PC-3 (cell line): Measurements from ENCODE around the gene SDSL. TPM values are rescaled to one million over a fixed set of nuclear protein-coding genes. Genes with fewer than 3 reads are reported as not detected.

Source experiments
- ATAC-seq: fragments of 200-7000 bp; cut with Tn5 transposase; 2 replicates; pipeline ENCODE4 v1.9.1; 2020; ENCODE audit warnings: mild to moderate bottlenecking, moderate library complexity
- BruUV-seq: library from RNA; stranded (reverse); fragments of 400-500 nt; replicated peaks from 2 replicates; lab custom pipeline; 2021; lab: Mats Ljungman, UMichigan
- CTCF ChIA-PET: fragments of 300-600 bp; sonication (Branson Sonifier 250); formaldehyde crosslinking; loops from one replicate; lab custom pipeline; 2022; ENCODE audit warnings: antibody characterized with exemption; lab: Charles Lee
- POLR2A ChIA-PET: fragments of 300-600 bp; sonication (Branson Sonifier 250); formaldehyde crosslinking; loops from one replicate; lab custom pipeline; 2022; ENCODE audit warnings: antibody characterized with exemption; ENCODE audit not compliant: unreplicated experiment; lab: Charles Lee
- DNase-seq: peaks from one replicate; pipeline ENCODE4 v3.0.0-alpha.2; 2015
- H2AFZ ChIP-seq: fragments of 300-600 bp; sonication (generic); 2 replicates; pipeline ENCODE4 v1.6.0; 2016; ENCODE audit warnings: antibody characterized with exemption, low read length
- H3F3A ChIP-seq: fragments of 300-600 bp; sonication (generic); one replicate; pipeline ENCODE4 v1.6.0; 2017; ENCODE audit warnings: antibody characterized with exemption, low read length, control low read depth, mild to moderate bottlenecking; ENCODE audit not compliant: unreplicated experiment
- H3K27ac ChIP-seq: fragments of 300-600 bp; sonication (generic); 2 replicates; pipeline ENCODE4 v1.5.1; 2016; ENCODE audit warnings: mild to moderate bottlenecking, low read length
- H3K27me3 ChIP-seq: fragments of 300-600 bp; sonication (generic); 2 replicates; pipeline ENCODE4 v1.6.1; 2016; ENCODE audit warnings: low read length, mixed read lengths
- H3K36me3 ChIP-seq: fragments of 300-600 bp; sonication (generic); 2 replicates; pipeline ENCODE4 v1.6.1; 2016; ENCODE audit warnings: low read depth, mixed run types, low read length, mixed read lengths
- H3K4me1 ChIP-seq: fragments of 300-600 bp; sonication (generic); 2 replicates; pipeline ENCODE4 v1.5.1; 2016; ENCODE audit warnings: low read length; ENCODE audit not compliant: insufficient read depth
- H3K4me2 ChIP-seq: fragments of 300-600 bp; sonication (generic); 2 replicates; pipeline ENCODE4 v1.6.0; 2016; ENCODE audit warnings: low read length
- H3K4me3 ChIP-seq: fragments of 300-600 bp; sonication (generic); 2 replicates; pipeline ENCODE4 v1.5.1; 2016; ENCODE audit warnings: mild to moderate bottlenecking, low read length, mixed read lengths
- H3K79me2 ChIP-seq: fragments of 300-600 bp; sonication (generic); 2 replicates; pipeline ENCODE4 v1.6.1; 2017; ENCODE audit warnings: low read length, mixed read lengths
- H3K9ac ChIP-seq: fragments of 300-600 bp; sonication (generic); 2 replicates; pipeline ENCODE4 v1.6.0; 2016; ENCODE audit warnings: mild to moderate bottlenecking, low read length
- H3K9me2 ChIP-seq: fragments of 300-600 bp; sonication (generic); replicated peaks from 2 replicates; pipeline ENCODE4 v1.6.1; 2016; ENCODE audit warnings: mixed run types, low read length, mixed read lengths
- H3K9me3 ChIP-seq: fragments of 300-600 bp; sonication (generic); 2 replicates; pipeline ENCODE4 v1.6.1; 2016; ENCODE audit warnings: low read length, mixed read lengths
- H4K20me1 ChIP-seq: fragments of 300-600 bp; sonication (generic); 2 replicates; pipeline ENCODE4 v1.6.1; 2016; ENCODE audit warnings: low read length, mixed read lengths
- CTCF ChIP-seq: fragments of 300-600 bp; sonication (generic); conservative IDR thresholded peaks from 2 replicates; pipeline ENCODE4 v1.5.1; 2017; ENCODE audit warnings: antibody characterized with exemption, low read depth, mild to moderate bottlenecking, low read length
- EZH2 ChIP-seq: fragments of 300-600 bp; sonication (generic); IDR thresholded peaks from one replicate; pipeline ENCODE4 v1.6.1; 2017; ENCODE audit warnings: antibody characterized with exemption, mild to moderate bottlenecking, low read length; ENCODE audit not compliant: unreplicated experiment
- EZH2phosphoT487 ChIP-seq: fragments of 300-600 bp; sonication (generic); IDR thresholded peaks from 2 replicates; pipeline ENCODE4 v1.6.1; 2018; ENCODE audit warnings: mild to moderate bottlenecking, antibody characterized with exemption, low read length, borderline replicate concordance
- intact Hi-C: fragments of 100-400 bp; cut with micrococcal nuclease; formaldehyde crosslinking; loops from 2 replicates; pipeline ENCODE4 v1.9.0; 2023
- total RNA-seq: library from RNA; depleted of rRNA; stranded (reverse); fragments of >200 nt; gene quantifications from 2 replicates; pipeline ENCODE4 v1.2.3, GENCODE V29; 2014

The SDSL gene
- total RNA-seq, 1 experiment from 2014 or later: 14.0 TPM

- H3K27me3 ChIP-seq: no peaks in the 10 kb centered on the region
- H4K20me1 ChIP-seq: no peaks in the 10 kb centered on the region
- no peak overlapping the region for H3K27ac ChIP-seq
- DNase-seq (no peak), ATAC-seq (no peak)
- H3F3A ChIP-seq: no peaks in the 10 kb centered on the region
- H3K9ac ChIP-seq: no peak overlapping the region
- H3K79me2 ChIP-seq: no peaks in the 10 kb centered on the region
- intact Hi-C loops: no loop called here
- no peaks in the 10 kb centered on the region for H3K4me1 ChIP-seq
- no peak for TF ChIP-seq EZH2
- TF ChIP-seq EZH2phosphoT487: no peak
- no peak for TF ChIP-seq CTCF
- BruUV-seq: no TSS peak
- H3K4me3 ChIP-seq: no peak overlapping the region
- H3K4me2 ChIP-seq: no peak overlapping the region
- H3K9me2 ChIP-seq: no peaks in the 10 kb centered on the region
- ChIA-PET POLR2A (interaction anchor here (0.5 kb wide), 1 partner anchor 64 kb away, joined by 3 read pairs; no protein-coding TSS in a partner anchor), CTCF (no interaction called here)
- H2AFZ ChIP-seq: no peak overlapping the region
- H3K36me3 ChIP-seq: peaks cover 23% of the 10 kb centered on the region
- no peaks in the 10 kb centered on the region for H3K9me3 ChIP-seq
These were observed 36.8 kb upstream of the SDSL start for GRCh38 chr12:113385282-113385882.

- Histone ChIP-seq H2AFZ (no peak overlapping the region), H3K4me2 (no peak overlapping the region), H3K27ac (no peak overlapping the region), H3K4me3 (no peak overlapping the region), H3K9me2 (no peaks in the 10 kb centered on the region), H4K20me1 (no peaks in the 10 kb centered on the region), H3K4me1 (no peaks in the 10 kb centered on the region), H3K79me2 (no peaks in the 10 kb centered on the region), H3F3A (no peaks in the 10 kb centered on the region), H3K27me3 (no peaks in the 10 kb centered on the region), H3K9ac (no peak overlapping the region), H3K36me3 (peaks cover 29% of the 10 kb centered on the region), H3K9me3 (no peaks in the 10 kb centered on the region)
- POLR2A ChIA-PET: no interaction called here
- DNase-seq (no peak), ATAC-seq (no peak)
- TF ChIP-seq CTCF: no peak
- TF ChIP-seq EZH2phosphoT487: no peak
- TF ChIP-seq EZH2: no peak
- BruUV-seq: no TSS peak
- intact Hi-C loops: no loop called here
- CTCF ChIA-PET: no interaction called here
These were observed 35.2 kb upstream of the SDSL start for GRCh38 chr12:113386866-113387566.

GRCh38 chr12:113387631-113388030 is 34.5 kb upstream of the SDSL start:
- Histone ChIP-seq H3K27ac (no peak overlapping the region), H2AFZ (no peak overlapping the region), H3K9me3 (no peaks in the 10 kb centered on the region), H3K9me2 (no peaks in the 10 kb centered on the region), H3K79me2 (no peaks in the 10 kb centered on the region), H3K9ac (no peak overlapping the region), H4K20me1 (no peaks in the 10 kb centered on the region), H3K4me1 (no peaks in the 10 kb centered on the region), H3K4me3 (no peak overlapping the region), H3K36me3 (peaks cover 29% of the 10 kb centered on the region), H3K4me2 (no peak overlapping the region), H3F3A (no peaks in the 10 kb centered on the region), H3K27me3 (no peaks in the 10 kb centered on the region)
- no peak for ATAC-seq
- no peak for DNase-seq
- TF ChIP-seq CTCF (no peak), EZH2phosphoT487 (no peak), EZH2 (no peak)
- POLR2A ChIA-PET: no interaction called here
- intact Hi-C loops: no loop called here
- CTCF ChIA-PET: no interaction called here
- BruUV-seq: no TSS peak
